ENCODE data around the gene LRRC25. TPM values are rescaled to one million over a fixed set of nuclear protein-coding genes. Genes with fewer than 3 reads are reported as not detected.

Gene LRRC25
- total and polyA plus RNA-seq, 10 of the 15 experiments (the other 5 are each of a cell fraction or from before 2014, with no cell fraction given), result 0.38 to 2.9 (median 1.2) TPM

DNA sequence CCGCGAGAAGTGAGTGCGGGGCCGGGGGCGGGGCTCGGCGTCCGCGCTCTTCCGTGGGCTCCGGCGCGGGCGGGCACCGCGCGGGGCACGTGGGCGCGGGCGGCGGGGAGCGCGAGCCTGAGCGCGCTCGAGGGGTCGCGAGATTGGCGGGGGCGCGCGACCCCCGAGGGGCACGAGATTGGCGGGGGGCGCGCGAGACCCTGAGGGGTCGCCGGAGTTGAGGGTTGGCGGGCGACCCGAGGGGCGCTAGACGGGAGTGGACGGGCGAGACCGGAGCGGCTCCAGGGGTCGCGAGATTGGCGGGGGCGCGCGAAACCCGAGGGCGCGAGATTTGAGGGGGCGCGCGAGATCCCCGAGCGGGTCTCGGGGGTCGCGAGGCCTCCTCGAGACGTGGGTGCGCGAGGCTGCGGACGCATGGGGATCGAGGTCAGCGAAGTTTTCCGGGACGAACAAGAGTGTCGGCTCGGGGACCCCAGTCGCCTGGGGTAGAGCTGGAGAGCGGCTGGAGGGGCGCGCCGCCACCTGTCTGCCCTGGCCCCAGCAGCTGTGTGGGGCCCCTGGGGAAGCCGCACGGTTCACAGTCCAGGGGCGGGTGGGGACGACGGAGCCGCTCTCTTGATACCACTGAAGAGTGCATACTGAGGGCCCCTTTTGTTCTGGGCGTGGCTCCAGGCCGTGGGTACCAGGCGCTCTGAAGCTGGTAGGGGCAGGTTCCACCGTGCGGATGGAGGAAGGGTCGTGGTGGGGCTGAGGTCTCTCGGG, 22.5 kb upstream of the LRRC25 start (continued):
- TF ChIP-seq MYC (IDR thresholded peaks at IDR 0.05; ENCODE audit: insufficient read depth, insufficient read length, insufficient replicate concordance, low read length, severe bottlenecking) (no peak), NFYB (IDR thresholded peaks at IDR 0.05; ENCODE audit: insufficient read depth, low read depth, low read length) (no peak), HCFC1 (IDR thresholded peaks at IDR 0.05; ENCODE audit: low read length) (no peak), PAX5 (IDR thresholded peaks at IDR 0.05; ENCODE audit: borderline replicate concordance, low read depth, low read length) (no peak), SREBF1 (IDR thresholded peaks at IDR 0.05; ENCODE audit: low read length) (no peak), LARP7 (IDR thresholded peaks at IDR 0.05) (no peak), POU2F2 (IDR thresholded peaks at IDR 0.05; ENCODE audit: borderline replicate concordance, low read depth, low read length) (no peak), TCF3 (IDR thresholded peaks at IDR 0.05; ENCODE audit: borderline replicate concordance, insufficient read depth, low read depth, low read length) (peak; percentile 56; the same call in 1 of the 2 replicates), PAX8 (IDR thresholded peaks at IDR 0.05) (no peak), POLR2A (IDR thresholded peaks at IDR 0.05; ENCODE audit: low read depth, low read length) (peak; percentile 71), PML (IDR thresholded peaks at IDR 0.05; ENCODE audit: low read length) (no peak), MYB (IDR thresholded peaks at IDR 0.05; ENCODE audit: borderline replicate concordance, low read depth, low read length) (no peak), SUZ12 (IDR thresholded peaks at IDR 0.05; ENCODE audit: unreplicated experiment) (no peak)
- TF ChIP-seq, protein P1, sequence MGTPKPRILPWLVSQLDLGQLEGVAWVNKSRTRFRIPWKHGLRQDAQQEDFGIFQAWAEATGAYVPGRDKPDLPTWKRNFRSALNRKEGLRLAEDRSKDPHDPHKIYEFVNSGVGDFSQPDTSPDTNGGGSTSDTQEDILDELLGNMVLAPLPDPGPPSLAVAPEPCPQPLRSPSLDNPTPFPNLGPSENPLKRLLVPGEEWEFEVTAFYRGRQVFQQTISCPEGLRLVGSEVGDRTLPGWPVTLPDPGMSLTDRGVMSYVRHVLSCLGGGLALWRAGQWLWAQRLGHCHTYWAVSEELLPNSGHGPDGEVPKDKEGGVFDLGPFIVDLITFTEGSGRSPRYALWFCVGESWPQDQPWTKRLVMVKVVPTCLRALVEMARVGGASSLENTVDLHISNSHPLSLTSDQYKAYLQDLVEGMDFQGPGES (IDR thresholded peaks at IDR 0.05), result no peak
- TF ChIP-seq, protein P2, sequence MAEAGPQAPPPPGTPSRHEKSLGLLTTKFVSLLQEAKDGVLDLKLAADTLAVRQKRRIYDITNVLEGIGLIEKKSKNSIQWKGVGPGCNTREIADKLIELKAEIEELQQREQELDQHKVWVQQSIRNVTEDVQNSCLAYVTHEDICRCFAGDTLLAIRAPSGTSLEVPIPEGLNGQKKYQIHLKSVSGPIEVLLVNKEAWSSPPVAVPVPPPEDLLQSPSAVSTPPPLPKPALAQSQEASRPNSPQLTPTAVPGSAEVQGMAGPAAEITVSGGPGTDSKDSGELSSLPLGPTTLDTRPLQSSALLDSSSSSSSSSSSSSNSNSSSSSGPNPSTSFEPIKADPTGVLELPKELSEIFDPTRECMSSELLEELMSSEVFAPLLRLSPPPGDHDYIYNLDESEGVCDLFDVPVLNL (IDR thresholded peaks at IDR 0.05; ENCODE audit: low read depth, low read length), result peak; percentile 48; the same call in 1 of the 2 replicates
- TF ChIP-seq, protein P3, sequence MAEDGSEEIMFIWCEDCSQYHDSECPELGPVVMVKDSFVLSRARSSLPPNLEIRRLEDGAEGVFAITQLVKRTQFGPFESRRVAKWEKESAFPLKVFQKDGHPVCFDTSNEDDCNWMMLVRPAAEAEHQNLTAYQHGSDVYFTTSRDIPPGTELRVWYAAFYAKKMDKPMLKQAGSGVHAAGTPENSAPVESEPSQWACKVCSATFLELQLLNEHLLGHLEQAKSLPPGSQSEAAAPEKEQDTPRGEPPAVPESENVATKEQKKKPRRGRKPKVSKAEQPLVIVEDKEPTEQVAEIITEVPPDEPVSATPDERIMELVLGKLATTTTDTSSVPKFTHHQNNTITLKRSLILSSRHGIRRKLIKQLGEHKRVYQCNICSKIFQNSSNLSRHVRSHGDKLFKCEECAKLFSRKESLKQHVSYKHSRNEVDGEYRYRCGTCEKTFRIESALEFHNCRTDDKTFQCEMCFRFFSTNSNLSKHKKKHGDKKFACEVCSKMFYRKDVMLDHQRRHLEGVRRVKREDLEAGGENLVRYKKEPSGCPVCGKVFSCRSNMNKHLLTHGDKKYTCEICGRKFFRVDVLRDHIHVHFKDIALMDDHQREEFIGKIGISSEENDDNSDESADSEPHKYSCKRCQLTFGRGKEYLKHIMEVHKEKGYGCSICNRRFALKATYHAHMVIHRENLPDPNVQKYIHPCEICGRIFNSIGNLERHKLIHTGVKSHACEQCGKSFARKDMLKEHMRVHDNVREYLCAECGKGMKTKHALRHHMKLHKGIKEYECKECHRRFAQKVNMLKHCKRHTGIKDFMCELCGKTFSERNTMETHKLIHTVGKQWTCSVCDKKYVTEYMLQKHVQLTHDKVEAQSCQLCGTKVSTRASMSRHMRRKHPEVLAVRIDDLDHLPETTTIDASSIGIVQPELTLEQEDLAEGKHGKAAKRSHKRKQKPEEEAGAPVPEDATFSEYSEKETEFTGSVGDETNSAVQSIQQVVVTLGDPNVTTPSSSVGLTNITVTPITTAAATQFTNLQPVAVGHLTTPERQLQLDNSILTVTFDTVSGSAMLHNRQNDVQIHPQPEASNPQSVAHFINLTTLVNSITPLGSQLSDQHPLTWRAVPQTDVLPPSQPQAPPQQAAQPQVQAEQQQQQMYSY (CRISPR knock-in tag; IDR thresholded peaks at IDR 0.05), result no peak
- TF ChIP-seq, protein P4, sequence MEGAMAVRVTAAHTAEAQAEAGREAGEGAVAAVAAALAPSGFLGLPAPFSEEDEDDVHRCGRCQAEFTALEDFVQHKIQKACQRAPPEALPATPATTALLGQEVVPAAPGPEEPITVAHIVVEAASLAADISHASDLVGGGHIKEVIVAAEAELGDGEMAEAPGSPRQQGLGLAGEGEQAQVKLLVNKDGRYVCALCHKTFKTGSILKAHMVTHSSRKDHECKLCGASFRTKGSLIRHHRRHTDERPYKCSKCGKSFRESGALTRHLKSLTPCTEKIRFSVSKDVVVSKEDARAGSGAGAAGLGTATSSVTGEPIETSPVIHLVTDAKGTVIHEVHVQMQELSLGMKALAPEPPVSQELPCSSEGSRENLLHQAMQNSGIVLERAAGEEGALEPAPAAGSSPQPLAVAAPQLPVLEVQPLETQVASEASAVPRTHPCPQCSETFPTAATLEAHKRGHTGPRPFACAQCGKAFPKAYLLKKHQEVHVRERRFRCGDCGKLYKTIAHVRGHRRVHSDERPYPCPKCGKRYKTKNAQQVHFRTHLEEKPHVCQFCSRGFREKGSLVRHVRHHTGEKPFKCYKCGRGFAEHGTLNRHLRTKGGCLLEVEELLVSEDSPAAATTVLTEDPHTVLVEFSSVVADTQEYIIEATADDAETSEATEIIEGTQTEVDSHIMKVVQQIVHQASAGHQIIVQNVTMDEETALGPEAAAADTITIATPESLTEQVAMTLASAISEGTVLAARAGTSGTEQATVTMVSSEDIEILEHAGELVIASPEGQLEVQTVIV (IDR thresholded peaks at IDR 0.05; ENCODE audit: borderline replicate concordance, partially characterized antibody), result no peak
- TF ChIP-seq, protein P5, sequence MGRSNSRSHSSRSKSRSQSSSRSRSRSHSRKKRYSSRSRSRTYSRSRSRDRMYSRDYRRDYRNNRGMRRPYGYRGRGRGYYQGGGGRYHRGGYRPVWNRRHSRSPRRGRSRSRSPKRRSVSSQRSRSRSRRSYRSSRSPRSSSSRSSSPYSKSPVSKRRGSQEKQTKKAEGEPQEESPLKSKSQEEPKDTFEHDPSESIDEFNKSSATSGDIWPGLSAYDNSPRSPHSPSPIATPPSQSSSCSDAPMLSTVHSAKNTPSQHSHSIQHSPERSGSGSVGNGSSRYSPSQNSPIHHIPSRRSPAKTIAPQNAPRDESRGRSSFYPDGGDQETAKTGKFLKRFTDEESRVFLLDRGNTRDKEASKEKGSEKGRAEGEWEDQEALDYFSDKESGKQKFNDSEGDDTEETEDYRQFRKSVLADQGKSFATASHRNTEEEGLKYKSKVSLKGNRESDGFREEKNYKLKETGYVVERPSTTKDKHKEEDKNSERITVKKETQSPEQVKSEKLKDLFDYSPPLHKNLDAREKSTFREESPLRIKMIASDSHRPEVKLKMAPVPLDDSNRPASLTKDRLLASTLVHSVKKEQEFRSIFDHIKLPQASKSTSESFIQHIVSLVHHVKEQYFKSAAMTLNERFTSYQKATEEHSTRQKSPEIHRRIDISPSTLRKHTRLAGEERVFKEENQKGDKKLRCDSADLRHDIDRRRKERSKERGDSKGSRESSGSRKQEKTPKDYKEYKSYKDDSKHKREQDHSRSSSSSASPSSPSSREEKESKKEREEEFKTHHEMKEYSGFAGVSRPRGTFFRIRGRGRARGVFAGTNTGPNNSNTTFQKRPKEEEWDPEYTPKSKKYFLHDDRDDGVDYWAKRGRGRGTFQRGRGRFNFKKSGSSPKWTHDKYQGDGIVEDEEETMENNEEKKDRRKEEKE (IDR thresholded peaks at IDR 0.05), result no peak
